HG03139 (cell line): Measurements from ENCODE around the gene CEP68.

Source experiments
- ATAC-seq: cut with Tn5 transposase; IDR thresholded peaks from one replicate; pipeline ENCODE4 v1.9.1; 2021; ENCODE audit not compliant: unreplicated experiment

Gene CEP68

DNA sequence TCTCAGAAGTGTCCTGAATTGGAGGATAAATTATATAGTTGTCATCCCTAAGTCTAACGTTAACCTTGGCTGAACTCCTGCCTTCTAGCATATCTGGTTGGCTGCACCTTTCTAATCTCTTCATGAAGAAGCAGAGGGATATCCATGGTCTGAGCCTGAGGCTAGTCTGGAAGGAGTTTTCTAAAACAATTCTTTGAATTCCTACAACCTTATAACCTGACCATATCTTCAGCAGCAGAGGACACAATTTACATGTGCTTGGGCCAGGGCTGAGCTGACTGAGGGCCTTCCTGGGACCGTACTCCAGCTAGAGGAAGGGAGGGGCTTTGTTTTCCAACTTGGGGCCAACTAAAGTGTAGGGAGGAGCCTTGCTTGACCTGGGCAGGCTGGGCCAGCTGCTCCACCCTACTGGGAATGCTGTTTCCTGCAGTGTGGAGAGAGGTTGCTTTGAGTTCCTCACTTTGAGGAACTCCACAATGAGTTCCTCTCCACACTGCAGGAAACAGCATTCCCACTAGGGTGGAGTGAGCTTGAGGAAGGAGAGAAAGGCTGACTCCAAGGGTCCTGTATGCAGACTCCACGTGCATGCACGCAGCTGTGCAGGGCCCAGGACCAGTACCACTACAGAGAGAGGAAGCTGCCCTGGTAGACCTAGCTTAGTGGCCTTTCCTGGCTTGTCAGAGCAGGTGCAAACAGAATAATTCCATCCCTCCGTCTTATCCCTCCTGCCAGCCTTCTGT is 19.6 kb downstream of the CEP68 start:
- no peak for ATAC-seq

DNA sequence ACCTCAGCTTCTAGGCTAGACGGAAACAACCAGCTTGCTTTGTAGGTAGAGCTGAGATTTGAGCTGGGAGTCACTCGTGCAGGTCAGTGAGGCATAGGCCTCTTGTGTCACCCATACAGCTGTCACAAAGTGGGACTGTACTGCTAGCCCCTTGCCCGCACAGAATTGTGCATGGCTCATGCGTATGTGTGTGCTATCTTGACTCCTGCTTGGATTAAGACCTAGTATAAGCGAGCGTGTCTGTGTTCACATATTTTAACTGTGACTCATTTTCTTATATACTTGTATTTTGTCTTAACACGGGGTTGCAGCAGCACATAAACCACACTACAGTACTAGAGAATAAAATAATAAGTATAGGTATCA is 20.1 kb downstream of the CEP68 start:
- ATAC-seq, result no peak

DNA sequence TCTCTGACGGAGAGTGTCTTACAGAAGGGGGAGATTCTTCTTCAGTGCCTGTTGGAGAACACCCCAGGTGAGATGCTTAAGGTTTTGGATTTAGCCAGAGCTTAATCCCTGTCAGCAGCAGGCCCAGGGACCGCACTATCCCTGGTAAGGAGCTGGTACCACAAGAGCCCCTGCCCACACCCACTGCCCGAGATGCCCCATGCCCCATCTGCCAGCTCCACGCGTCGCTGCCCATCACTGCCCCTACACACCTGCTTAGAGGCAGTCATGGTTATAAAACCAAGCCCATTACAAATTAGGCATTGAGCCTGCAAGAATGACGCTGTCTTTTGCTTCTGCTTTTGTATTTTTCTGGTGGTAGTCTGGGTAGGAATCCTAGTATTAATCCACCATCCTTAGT is 21.7 kb downstream of the CEP68 start:
- ATAC-seq, result no peak

DNA sequence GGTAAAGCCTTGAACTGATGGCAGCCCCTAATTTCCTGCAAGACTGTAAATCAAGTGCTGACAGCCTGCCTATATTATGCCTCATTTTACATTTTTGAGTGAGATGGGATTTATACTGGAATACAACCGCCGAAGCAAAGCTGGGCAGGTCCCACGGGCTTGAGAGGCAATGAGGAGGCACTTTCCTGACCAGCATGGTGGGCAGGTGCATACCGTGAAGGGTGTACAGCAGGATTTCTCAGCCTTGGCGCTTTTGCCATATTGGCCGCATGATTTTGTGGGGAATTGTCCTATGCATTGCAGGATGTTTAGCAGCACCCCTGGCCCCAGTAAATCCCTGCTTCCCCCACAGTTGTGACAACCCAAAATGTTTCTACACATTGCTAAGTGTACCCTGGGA is 22.8 kb downstream of the CEP68 start:
- no peak for ATAC-seq

DNA sequence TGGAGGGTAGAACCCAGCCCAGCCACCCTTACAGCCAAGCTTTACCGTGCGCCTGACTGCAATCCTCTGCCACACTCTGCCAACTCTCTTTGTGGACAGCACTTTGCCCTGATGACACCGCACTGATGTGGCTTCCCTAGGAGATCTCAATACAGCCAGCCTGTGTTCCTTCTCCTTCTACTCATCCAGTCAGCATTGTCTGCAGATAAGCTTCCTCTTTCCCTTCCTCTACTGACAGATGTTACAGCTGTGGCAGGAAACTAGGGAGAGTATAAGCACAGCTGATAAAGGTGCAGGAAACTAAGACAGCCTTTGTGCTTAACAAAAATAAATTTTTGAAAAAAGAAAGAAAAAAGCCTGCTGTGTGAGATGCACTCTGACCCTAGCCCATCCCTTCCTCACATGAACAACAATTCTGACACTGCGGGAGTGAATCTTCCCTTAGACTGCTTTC is 25.0 kb downstream of the CEP68 start:
- no peak for ATAC-seq

DNA sequence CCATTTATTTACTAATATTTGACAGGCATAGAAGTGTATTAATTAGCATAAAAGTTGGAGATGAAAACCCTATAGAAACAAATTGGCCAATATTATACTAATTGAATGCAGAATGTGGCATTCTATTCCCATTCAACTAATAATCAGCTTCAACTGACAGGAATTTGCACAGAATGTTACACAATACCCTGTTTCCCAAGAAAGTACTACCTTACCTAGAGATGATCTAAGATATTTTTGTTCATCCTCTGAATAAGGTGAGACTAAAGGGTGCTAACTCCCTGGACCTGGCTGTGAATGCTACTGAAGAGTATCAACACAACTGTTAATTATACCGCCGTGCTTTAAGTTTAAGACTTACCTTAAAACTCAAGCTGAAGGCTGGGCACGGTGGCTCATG is 28.9 kb downstream of the CEP68 start:
- no peak for ATAC-seq

DNA sequence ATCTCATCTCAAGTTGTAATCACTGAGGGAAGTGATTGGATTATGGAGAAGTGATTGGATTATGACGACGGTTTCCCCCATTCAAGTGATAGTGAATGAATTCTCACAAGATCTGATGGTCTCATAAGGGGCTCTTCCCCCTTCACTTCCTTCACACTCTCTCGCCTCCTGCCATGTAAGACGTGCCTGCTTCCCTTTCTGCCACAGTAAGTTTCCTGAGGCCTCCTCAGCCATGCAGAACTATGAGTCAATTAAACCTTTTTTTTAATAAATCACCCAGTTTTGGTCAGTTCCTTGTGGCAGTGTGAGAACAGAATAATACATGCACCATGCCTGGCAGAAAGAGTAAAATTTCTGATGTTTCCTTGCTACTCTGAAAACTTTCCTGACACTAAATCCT is 36.6 kb downstream of the CEP68 start:
- ATAC-seq, result no peak

DNA sequence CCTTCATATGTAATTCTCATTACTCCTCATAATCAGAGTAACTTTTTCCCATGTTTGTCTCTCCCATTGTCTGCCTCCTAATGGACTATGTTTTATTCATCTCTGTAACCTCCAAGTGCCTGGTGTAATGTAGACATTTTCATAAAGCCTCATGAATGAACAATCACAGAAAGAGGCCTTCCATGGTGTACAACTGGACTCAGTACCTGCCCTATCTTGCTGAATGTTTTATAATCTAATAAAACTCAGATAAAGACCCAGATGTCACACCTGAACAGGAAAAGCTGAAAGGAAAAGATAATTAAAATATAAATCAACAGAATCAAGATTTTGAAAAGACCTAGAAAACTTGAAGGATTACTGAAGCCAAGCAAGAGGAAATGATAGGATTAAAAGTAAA is 37.0 kb downstream of the CEP68 start:
- no peak for ATAC-seq

DNA sequence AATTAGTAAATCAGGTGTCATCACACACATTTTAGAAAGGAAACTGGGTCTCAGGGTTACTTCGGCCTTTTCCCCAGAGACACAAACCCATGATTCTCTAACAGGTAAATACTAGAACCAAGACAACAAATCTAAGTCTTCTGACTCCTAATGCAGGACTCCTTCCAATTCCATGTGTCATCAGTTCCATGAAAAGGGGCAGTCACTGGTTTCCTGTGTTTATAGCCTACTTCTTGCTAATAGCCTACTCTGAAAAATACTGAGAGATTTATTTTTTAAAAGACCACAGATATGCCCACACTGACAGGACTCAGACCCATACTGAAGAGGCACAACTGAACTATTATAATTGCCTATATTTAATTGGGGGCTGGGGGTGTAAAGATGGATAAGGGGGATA is 40.7 kb downstream of the CEP68 start:
- no peak for ATAC-seq

DNA sequence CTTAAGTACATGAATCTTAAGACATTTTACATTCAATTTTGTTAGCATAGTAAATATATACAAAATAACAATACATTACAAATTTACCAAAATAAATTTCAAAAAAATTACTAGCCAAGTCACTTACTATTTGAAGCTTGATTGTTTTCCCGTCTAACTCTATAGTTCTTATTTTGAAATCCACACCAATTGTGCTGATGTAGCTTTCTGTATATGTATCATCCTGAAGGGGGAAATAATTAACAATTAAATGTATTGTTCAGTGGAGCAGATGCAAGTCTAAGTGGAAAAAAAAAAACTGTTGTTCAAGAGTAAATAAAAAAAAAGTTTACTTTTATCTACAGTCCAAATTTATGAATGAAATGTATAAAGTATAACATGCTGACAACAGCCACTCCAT is 41.6 kb downstream of the CEP68 start:
- ATAC-seq, result no peak

DNA sequence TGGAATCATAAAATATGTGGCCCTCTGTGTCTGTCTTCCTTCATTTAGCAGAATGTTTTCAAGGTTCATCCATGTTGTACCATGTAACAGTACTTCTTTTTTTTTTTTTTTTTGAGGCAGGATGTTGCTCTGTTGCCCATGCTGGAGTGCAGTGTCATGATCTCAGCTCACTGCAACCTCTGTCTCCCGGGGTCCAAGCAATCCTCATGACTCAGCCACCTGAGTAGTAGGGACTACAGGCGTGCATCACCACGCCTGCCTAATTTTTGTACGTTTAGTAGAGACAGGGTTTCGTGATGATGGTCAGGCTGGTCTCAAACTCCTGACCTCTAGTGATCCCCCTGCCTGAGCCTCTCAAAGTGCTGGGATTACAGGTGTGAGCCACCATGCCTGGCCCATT is 42.5 kb downstream of the CEP68 start:
- no peak for ATAC-seq

DNA sequence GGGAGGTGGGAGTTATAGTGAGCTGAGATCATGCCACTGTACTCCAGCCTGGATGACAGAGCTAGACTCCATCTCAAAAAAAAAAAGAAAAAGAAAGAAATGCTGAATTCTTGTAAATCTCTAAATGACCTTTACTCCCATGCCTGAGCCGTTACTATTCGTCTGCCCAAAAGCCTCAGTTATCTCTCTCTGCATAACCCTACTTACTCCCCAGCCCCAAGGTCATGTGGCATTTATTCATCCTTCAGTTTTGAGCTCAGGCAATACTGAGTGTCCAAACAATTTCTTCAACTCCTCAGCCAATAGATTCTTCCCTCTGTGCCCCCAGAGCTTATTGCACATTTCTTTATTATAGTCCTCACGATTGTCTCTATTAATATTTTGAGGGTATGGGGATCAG is 44.9 kb downstream of the CEP68 start:
- ATAC-seq, result no peak

DNA sequence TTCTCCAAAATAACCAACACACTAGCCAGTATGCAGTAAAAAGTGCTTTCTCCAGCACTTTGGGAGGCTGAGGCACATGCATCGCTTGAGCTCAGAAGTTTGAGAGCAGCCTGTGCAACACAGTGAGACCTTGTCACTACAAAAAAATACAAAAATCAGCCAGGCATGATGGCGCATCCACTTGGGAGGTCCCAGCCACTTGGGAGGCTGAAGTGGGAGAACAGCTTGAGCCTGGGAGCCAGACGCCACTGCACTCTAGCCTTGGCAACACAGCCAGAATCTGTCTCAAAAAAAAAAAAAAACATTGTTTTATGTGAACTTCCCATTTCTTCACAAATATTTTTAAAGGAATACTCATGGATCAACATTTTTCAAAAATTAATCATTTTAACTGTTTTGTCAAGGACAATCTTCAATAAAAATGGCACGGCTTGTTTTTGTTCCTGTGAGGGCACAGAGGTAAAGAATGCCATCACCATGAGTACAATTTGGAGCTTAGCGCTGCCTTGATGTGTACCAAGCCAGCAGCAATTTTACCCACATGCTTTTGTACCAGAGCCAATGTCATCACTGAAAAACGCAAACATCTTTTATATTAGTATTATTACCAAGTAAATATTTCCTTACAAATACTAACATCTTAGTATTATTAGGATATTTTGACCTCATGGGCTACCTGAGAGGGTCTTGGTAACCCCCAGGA is 46.9 kb downstream of the CEP68 start:
- ATAC-seq, result no peak

DNA sequence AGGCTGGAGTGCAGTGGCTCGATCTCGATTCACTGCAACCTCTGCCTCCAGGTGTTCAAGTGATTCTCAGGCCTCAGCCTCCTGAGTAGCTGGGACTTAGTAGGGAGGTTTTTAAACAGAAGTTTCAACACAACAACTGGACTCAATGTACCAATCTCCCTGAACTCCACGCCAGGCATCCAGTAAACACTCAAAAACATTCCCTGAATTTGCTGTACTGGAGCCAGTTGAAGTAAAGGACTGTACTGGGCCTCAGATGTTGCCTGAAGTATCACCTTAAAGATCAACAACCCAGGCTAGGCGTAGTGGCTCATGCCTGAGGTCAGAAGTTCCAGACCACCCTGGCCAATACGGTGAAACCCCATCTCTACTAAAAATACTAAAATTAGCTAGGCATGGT is 51.3 kb downstream of the CEP68 start:
- ATAC-seq, result no peak

DNA sequence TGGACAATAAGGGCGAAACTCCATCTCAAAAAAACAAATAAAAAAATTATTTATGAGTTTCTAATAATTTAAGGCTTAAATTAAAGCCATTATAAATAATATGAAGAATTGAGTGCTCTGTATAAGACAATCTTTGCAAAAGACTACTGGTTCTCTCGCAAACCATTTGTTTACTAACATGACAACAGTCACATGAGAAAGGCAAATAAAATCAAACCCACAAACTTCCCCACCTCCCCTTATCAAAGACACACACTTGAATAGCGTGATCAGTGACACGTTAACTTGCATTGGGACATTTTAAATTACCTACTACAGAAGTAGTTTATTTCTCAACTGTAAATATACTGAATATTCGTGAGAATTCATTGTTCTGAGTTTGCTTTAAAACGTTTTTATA is 52.6 kb downstream of the CEP68 start:
- ATAC-seq, result no peak

DNA sequence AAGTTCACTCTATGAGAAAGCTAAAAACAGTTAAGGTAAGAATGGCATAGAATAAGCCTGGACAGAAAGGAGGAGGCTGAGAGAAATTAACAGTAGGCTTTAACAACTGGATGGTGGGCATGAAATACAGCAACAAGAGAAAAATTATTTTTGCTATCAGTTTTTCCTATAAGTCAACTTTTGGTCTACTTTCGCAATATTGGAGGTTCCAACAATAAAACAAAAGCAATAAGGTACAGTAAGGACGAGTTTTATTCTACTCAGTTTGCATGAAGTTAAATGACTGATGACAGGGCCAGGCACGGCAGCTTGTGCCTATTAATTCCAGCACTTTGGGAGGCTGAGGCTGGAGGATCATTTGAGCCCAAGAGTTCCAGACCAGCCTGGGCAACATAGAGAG is 56.4 kb downstream of the CEP68 start:
- no peak for ATAC-seq

DNA sequence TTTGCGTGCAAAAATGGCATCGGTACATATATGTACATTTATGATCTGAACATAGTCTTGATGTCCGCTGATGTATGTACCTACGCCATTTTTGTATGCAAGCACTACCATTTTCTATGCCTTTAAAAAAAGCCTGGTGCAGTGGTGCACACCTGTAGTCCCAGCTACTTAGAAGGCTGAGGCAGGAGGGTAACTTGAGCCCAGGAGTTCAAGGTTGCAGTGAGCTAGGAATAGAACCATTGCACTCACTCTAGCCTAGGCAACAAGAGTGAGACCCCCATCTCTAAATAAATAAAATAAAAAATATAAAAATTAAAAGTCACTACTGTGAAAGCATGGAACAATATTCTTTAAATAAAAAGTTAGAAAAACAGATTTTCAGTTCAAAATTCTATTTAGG is 57.0 kb downstream of the CEP68 start:
- ATAC-seq, result no peak

DNA sequence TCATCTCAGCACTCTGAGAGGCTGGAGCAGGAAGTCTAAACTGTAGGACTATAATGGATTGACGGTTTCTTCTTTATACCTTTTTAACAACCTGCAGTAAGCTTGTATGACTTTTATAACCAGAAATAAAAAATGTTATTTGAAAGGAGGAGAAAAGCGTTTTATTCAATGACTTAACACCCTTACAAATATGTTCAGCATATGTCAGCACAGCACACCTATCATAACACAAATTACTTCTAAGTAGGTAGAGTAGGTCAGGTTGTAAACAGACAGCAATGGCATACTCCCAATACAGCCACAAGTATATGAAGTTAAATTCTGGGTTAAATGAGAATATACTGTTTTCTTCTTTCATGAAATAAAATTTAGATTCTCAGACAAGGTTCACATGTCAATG is 57.6 kb downstream of the CEP68 start:
- ATAC-seq, result no peak

DNA sequence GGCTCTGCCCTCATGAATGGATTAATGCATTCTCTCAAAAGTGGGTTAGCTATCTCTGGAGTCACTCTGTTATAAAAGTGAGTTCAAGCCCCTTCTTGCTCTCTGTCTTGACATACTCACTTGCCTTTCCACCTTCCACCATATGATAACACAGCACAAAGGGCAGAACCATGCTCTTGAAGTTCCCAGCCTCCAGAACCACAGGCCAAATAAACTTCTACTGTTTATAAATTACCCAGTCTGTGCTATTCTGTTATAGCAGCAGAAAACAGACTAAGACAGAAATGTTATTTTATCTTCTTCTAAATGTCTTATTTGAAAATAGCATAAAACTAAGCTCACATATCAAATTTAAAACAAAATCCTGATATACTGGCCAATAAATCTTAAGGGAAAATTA is 58.7 kb downstream of the CEP68 start:
- ATAC-seq, result no peak

DNA sequence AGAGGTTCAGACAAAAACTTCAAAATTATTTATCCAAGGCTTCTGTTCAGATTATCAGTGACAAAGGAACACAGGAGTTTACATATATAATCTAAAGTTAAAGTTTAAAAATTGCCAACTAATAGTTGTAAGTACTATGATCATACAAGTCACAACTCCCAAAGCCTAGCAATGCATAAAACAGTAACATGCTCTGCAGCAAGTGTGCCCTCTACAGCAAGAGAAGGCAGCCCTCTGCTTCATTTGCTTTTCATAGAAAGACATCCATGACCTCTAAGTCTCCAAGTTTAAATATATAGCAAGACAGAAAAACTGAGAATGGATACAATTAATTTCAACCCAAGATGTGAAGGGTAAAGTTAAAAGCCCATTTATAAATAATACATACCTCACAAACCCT is 60.4 kb downstream of the CEP68 start:
- ATAC-seq, result no peak

DNA sequence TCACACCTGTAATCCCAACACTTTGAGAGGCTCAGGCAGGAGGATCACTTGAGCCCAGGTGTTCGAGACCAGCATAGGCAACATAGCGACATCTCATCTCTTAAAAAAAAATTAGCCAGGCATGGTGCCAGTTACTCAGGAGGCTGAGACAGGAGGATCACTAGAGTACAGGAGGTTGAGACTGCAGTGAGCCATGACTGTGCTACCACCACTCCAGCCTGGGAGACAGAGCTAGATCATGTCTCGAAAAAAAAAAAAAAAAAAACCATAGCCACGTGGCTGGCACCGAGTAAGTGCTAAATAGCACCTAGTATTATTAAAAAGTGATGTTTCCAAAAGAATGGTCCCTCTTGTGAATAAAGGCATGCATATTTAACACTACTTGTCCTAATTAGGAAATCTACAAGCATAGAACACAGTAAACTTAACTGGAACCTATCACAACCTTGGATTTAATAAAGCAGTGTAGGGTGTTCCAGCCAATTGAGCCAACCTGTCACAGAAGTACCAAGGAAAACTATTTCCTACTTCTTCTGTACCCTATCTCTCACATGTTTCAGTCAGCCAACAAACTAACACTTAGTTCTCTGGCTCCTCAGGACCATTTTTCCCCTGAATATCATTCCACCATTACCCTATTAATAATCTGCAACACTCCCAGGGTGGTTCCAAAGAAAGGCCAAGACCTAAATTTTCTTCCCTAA is 64.9 kb downstream of the CEP68 start:
- no peak for ATAC-seq

DNA sequence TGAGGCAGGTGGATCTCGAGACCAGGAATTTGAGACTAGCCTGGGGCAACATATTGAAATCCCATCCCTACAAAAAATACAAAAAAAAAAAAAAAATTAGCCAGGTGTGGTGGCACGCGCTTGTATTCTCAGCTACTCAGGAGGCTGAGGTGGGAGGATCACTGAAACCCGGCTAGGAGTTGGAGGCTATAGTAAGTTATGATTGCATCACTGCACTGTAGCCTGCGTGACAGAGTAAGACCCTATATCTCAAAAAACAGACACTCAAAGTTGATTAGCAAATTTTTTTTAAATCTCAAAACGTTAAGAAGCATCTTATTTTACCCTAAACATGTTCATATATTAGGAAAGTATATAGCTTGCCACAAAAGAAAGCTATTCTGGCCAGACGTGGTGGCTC is 66.1 kb downstream of the CEP68 start:
- ATAC-seq, result no peak
